Measurements from ENCODE around the gene BRIP1.

- no peak for TF ChIP-seq CTCF (IDR thresholded peaks at IDR 0.05)
- TF ChIP-seq EZH2 (IDR thresholded peaks at IDR 0.05) = no peak
- TF ChIP-seq EZH2phosphoT487 (IDR thresholded peaks at IDR 0.05) = no peak
Measured at GRCh38 chr17:61641715-61642114, 221.6 kb downstream of the BRIP1 start.
